ENCODE results near the gene ADORA3.

Gene ADORA3

DNA sequence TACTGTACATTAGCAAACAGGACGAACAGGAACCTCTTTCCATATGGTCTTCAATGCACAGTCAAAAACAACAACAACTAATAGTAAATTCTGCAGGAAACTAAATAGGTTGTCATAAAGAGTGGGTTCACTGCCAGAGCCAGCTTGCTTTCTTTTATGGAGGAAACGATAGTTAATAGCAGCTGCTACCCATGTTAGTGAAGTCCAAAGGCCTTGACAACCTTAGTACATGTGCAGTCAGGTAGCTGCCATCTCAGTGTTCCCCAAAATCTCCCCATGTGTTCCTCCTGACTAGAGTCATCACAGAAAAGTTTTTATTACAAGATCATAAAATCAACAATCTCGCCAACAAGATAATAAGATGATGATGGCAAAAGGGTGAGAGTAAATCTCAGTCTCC lies 16.6 kb upstream of the ADORA3 start:
- Histone ChIP-seq H3K27ac (ENCODE audit: low read depth, low read length) (no peak overlapping the region), H3K27me3 (ENCODE audit: control insufficient read depth, insufficient read depth, low read length) (no peaks in the 10 kb centered on the region), H3K4me3 (ENCODE audit: low read depth, low read length) (no peak overlapping the region), H3K36me3 (ENCODE audit: control insufficient read depth, insufficient read depth, low read length) (no peaks in the 10 kb centered on the region), H3K9me3 (ENCODE audit: control insufficient read depth, insufficient read depth, low read length) (0 out of 2 replicates have a peak, but pooled peaks cover 3% of the 10 kb centered on the region), H3K9ac (ENCODE audit: low read depth, low read length) (no peak overlapping the region), H3K4me1 (ENCODE audit: control insufficient read depth, insufficient read depth, low read length) (no peaks in the 10 kb centered on the region)

- Histone ChIP-seq H3K27ac (ENCODE audit: low read depth, low read length) (no peak overlapping the region), H3K9ac (ENCODE audit: low read depth, low read length) (no peak overlapping the region), H3K4me3 (ENCODE audit: low read depth, low read length) (no peak overlapping the region), H3K27me3 (ENCODE audit: control insufficient read depth, insufficient read depth, low read length) (no peaks in the 10 kb centered on the region), H3K4me1 (ENCODE audit: control insufficient read depth, insufficient read depth, low read length) (no peaks in the 10 kb centered on the region), H3K36me3 (ENCODE audit: control insufficient read depth, insufficient read depth, low read length) (no peaks in the 10 kb centered on the region), H3K9me3 (ENCODE audit: control insufficient read depth, insufficient read depth, low read length) (no peaks in the 10 kb centered on the region)
Measured at GRCh38 chr1:111517469-111518225, 14.2 kb upstream of the ADORA3 start.

- H3K36me3 ChIP-seq (ENCODE audit: control insufficient read depth, insufficient read depth, low read length): no peaks in the 10 kb centered on the region
- H3K4me1 ChIP-seq (ENCODE audit: control insufficient read depth, insufficient read depth, low read length): no peaks in the 10 kb centered on the region
- H3K9me3 ChIP-seq (ENCODE audit: control insufficient read depth, insufficient read depth, low read length): no peaks in the 10 kb centered on the region
- no peak overlapping the region for H3K9ac ChIP-seq (ENCODE audit: low read depth, low read length)
- H3K4me3 ChIP-seq (ENCODE audit: low read depth, low read length): no peak overlapping the region
- no peaks in the 10 kb centered on the region for H3K27me3 ChIP-seq (ENCODE audit: control insufficient read depth, insufficient read depth, low read length)
- no peak overlapping the region for H3K27ac ChIP-seq (ENCODE audit: low read depth, low read length)
Measured at GRCh38 chr1:111516005-111516535, 12.6 kb upstream of the ADORA3 start.

DNA sequence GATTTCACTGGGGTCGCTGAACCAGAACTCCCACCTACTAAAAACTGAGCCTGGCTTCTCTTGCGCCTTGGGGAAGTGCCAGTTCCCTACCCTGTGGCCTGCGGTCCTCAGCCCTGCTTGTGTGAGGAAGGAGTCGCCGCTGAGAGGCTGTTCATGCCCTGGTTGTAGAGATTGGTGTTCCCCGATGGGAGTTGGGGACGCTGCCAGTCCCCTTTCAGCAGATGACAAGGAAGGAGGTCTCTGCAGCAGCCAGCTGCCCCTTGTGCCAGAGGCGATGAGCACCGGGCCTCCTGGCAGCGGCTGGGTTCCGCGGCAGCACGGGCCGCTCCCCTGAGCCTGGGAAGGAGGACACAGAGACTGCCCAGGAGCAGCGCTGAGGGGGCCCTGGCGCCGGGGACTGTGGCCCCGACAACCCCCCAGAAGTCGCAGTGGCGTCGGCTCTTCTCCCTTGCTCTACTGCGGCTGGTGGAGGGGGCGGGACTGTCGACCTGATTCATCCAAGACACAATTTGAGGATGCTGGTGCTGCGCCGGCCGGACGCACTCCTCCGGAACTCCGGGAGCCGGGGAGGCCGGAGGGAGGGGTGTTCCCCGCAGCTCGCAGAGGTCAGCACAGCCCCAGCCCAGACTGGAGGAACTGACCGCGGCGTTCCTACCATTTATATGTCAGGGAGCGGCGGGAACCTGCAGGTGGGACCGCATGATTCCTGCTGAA lies 12.0 kb upstream of the ADORA3 start:
- Histone ChIP-seq H3K9me3 (ENCODE audit: control insufficient read depth, insufficient read depth, low read length) (no peaks in the 10 kb centered on the region), H3K27me3 (ENCODE audit: control insufficient read depth, insufficient read depth, low read length) (no peaks in the 10 kb centered on the region), H3K36me3 (ENCODE audit: control insufficient read depth, insufficient read depth, low read length) (no peaks in the 10 kb centered on the region), H3K27ac (ENCODE audit: low read depth, low read length) (no peak overlapping the region), H3K4me3 (ENCODE audit: low read depth, low read length) (no peak overlapping the region), H3K9ac (ENCODE audit: low read depth, low read length) (no peak overlapping the region), H3K4me1 (ENCODE audit: control insufficient read depth, insufficient read depth, low read length) (no peaks in the 10 kb centered on the region)

DNA sequence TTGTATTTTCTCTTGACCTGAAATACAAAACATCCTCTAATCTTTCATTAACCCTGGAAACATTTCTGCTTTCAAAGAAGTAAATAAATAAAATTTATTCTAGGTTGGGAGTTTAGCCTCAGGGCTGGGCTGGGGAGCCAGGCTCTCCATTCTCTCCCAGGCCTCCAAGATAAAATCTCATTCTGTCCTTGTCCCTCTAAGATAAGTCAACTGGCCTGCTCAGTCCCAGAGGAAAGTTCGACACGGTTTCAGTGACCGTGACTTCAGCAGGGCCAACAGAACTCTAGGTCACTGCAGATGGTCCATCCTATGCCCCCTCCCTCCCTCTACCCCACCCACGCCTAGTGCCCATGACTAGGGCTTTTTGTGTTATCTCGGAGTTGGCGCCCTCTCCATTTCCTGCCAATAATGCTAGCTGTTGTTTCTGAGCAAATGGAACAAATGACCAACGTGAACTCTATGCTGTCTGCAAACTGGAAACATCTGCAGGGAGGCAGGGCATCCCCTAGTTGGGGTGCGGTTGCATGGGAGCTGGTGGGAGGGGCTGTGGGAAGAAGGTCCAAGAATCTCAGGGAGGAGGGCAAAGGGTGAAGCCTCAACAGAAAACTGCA lies 10.1 kb upstream of the ADORA3 start:
- H3K9me3 ChIP-seq (ENCODE audit: control insufficient read depth, insufficient read depth, low read length): no peaks in the 10 kb centered on the region
- no peak overlapping the region for H3K27ac ChIP-seq (ENCODE audit: low read depth, low read length)
- H3K36me3 ChIP-seq (ENCODE audit: control insufficient read depth, insufficient read depth, low read length): no peaks in the 10 kb centered on the region
- no peak overlapping the region for H3K4me3 ChIP-seq (ENCODE audit: low read depth, low read length)
- H3K9ac ChIP-seq (ENCODE audit: low read depth, low read length): no peak overlapping the region
- H3K27me3 ChIP-seq (ENCODE audit: control insufficient read depth, insufficient read depth, low read length): no peaks in the 10 kb centered on the region
- peaks cover under 1% of the 10 kb centered on the region for H3K4me1 ChIP-seq (ENCODE audit: control insufficient read depth, insufficient read depth, low read length)

DNA sequence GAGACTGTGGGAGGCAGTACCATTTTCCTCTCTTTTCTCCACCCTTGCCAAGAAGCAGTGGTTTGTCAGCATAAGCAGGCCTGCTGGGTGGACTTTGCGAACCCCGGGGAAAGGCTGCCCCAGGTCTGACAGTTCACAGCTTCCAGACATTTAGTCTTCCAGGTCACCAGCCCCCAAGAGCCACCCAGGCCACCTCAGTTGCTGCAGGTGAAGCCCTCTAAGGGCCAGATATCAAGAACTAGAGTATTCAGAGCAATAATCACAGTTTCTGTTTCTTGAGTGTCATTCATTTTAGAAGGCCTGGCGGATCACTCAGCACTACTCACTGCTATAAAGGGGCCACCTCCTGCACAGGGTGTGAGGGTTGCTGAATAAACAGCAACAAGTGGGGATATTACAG lies 9.5 kb upstream of the ADORA3 start:
- no peak overlapping the region for H3K4me3 ChIP-seq (ENCODE audit: low read depth, low read length)
- H3K9me3 ChIP-seq (ENCODE audit: control insufficient read depth, insufficient read depth, low read length): no peaks in the 10 kb centered on the region
- H3K9ac ChIP-seq (ENCODE audit: low read depth, low read length): no peak overlapping the region
- peaks cover 6% of the 10 kb centered on the region for H3K4me1 ChIP-seq (ENCODE audit: control insufficient read depth, insufficient read depth, low read length)
- no peak overlapping the region for H3K27ac ChIP-seq (ENCODE audit: low read depth, low read length)
- no peaks in the 10 kb centered on the region for H3K36me3 ChIP-seq (ENCODE audit: control insufficient read depth, insufficient read depth, low read length)
- H3K27me3 ChIP-seq (ENCODE audit: control insufficient read depth, insufficient read depth, low read length): no peaks in the 10 kb centered on the region

GRCh38 chr1:111512132-111512889 lies 8.9 kb upstream of the ADORA3 start:
- no peaks in the 10 kb centered on the region for H3K9me3 ChIP-seq (ENCODE audit: control insufficient read depth, insufficient read depth, low read length)
- peaks cover 11% of the 10 kb centered on the region for H3K4me1 ChIP-seq (ENCODE audit: control insufficient read depth, insufficient read depth, low read length)
- H3K27me3 ChIP-seq (ENCODE audit: control insufficient read depth, insufficient read depth, low read length): no peaks in the 10 kb centered on the region
- H3K36me3 ChIP-seq (ENCODE audit: control insufficient read depth, insufficient read depth, low read length): no peaks in the 10 kb centered on the region
- H3K4me3 ChIP-seq (ENCODE audit: low read depth, low read length): no peak overlapping the region
- H3K9ac ChIP-seq (ENCODE audit: low read depth, low read length): no peak overlapping the region
- H3K27ac ChIP-seq (ENCODE audit: low read depth, low read length): no peak overlapping the region

DNA sequence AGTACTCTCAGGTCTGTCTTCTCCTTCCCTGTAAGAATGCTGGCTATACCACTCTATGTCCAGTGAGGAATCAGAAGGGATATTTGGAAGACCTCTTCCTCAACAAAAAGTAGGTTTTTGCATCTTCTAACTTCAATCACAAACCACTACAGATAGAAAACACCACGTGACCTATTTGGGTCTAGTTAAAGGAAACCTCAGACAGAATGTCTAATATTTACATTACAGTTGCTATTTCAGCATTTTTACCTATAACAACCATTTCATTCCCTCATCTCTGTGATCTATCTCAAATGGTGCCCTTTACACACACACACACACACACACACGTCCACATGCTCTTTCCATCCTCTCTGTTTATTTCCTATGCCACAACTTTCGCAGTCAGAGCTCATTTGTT lies 7.9 kb upstream of the ADORA3 start:
- Histone ChIP-seq H3K9ac (ENCODE audit: low read depth, low read length) (no peak overlapping the region), H3K9me3 (ENCODE audit: control insufficient read depth, insufficient read depth, low read length) (no peaks in the 10 kb centered on the region), H3K4me1 (ENCODE audit: control insufficient read depth, insufficient read depth, low read length) (peaks cover 12% of the 10 kb centered on the region), H3K4me3 (ENCODE audit: low read depth, low read length) (no peak overlapping the region), H3K27me3 (ENCODE audit: control insufficient read depth, insufficient read depth, low read length) (no peaks in the 10 kb centered on the region), H3K27ac (ENCODE audit: low read depth, low read length) (no peak overlapping the region), H3K36me3 (ENCODE audit: control insufficient read depth, insufficient read depth, low read length) (no peaks in the 10 kb centered on the region)

DNA sequence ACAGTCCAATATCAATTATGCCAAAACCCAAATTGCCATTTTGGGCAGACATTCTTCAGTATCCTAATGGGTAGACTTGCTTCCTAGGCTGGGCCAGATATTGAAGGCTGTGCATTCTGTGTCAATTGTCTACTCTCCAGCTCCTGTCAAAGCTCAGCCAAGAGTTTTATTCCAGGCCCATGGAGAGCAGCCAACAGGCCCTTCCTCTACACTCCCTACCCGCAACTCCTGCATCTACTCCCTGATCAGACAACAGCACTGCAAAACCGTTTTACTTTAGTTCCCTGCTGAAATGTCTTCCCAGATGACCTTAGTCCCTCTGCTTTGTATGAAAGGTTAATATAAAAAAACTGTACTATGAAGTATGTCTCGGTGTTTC lies 6.6 kb upstream of the ADORA3 start:
- no peak overlapping the region for H3K9ac ChIP-seq (ENCODE audit: low read depth, low read length)
- no peak overlapping the region for H3K4me3 ChIP-seq (ENCODE audit: low read depth, low read length)
- H3K9me3 ChIP-seq (ENCODE audit: control insufficient read depth, insufficient read depth, low read length): no peaks in the 10 kb centered on the region
- no peaks in the 10 kb centered on the region for H3K27me3 ChIP-seq (ENCODE audit: control insufficient read depth, insufficient read depth, low read length)
- no peaks in the 10 kb centered on the region for H3K36me3 ChIP-seq (ENCODE audit: control insufficient read depth, insufficient read depth, low read length)
- peaks cover 12% of the 10 kb centered on the region for H3K4me1 ChIP-seq (ENCODE audit: control insufficient read depth, insufficient read depth, low read length)
- H3K27ac ChIP-seq (ENCODE audit: low read depth, low read length): no peak overlapping the region

GRCh38 chr1:111507411-111508201 lies 4.2 kb upstream of the ADORA3 start:
- H3K9ac ChIP-seq (ENCODE audit: low read depth, low read length): peak overlapping the region; percentile 41; the same call in 1 of the 2 replicates
- no peaks in the 10 kb centered on the region for H3K9me3 ChIP-seq (ENCODE audit: control insufficient read depth, insufficient read depth, low read length)
- no peaks in the 10 kb centered on the region for H3K27me3 ChIP-seq (ENCODE audit: control insufficient read depth, insufficient read depth, low read length)
- peak overlapping the region; percentile 85 for H3K27ac ChIP-seq (ENCODE audit: low read depth, low read length)
- peaks cover 12% of the 10 kb centered on the region for H3K4me1 ChIP-seq (ENCODE audit: control insufficient read depth, insufficient read depth, low read length)
- H3K36me3 ChIP-seq (ENCODE audit: control insufficient read depth, insufficient read depth, low read length): no peaks in the 10 kb centered on the region
- peak overlapping the region; percentile 49 for H3K4me3 ChIP-seq (ENCODE audit: low read depth, low read length)

Data from HUES48 (cell line).